Esophagus muscularis mucosa (tissue), 4 donors: ENCODE measurements around the gene MMP7.

Experiments used
- EP300 ChIP-seq: sonication (generic); formaldehyde crosslinking; IDR thresholded peaks from one replicate; pipeline ENCODE4 v1.6.1; 2017; ENCODE audit warnings: antibody characterized with exemption
- POLR2A ChIP-seq: fragments of 450-650 bp; IDR thresholded peaks from one replicate; pipeline ENCODE4 v1.6.1; 2017; ENCODE audit warnings: antibody characterized with exemption, moderate library complexity, mild to moderate bottlenecking, low read depth
- POLR2AphosphoS5 ChIP-seq, 2 donors: sonication (generic); formaldehyde crosslinking; IDR thresholded peaks; one replicate each; pipeline ENCODE4 v1.6.1; 2017; ENCODE audit warnings: antibody characterized with exemption in 2 of 2
- TF ChIP-seq, protein P1 (sequence below), 3 experiments: fragments of 200-600 bp in 2 of 3; fragments of 450-650 bp in 1 of 3; sonication (generic) in 2 of 3; IDR thresholded peaks; one replicate each; pipeline ENCODE4 v1.5.1; 2017 to 2019; ENCODE audit warnings: antibody characterized with exemption in 3 of 3, mild to moderate bottlenecking in 2 of 3, moderate library complexity in 1 of 3

DNA sequence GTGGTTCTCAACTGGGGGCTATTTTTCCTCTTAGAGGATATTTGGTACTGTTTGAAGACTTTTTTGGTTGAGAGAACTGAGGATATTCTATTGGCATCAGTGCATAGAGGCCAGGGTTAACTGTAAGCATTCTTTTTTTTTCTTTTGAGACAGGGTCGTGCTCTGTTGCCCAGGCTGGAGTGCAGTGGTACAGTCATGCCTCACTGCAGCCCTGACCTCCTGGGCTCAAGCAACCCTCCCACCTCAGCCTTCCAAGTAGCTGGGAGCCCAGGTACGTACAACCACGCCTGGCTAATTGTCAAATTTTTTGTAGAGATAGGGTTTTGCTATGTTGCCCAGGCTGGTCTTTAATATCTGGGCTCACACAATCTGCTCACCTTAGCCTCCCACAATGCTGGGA lies 12.9 kb downstream of the MMP7 start:
- TF ChIP-seq, protein P1, sequence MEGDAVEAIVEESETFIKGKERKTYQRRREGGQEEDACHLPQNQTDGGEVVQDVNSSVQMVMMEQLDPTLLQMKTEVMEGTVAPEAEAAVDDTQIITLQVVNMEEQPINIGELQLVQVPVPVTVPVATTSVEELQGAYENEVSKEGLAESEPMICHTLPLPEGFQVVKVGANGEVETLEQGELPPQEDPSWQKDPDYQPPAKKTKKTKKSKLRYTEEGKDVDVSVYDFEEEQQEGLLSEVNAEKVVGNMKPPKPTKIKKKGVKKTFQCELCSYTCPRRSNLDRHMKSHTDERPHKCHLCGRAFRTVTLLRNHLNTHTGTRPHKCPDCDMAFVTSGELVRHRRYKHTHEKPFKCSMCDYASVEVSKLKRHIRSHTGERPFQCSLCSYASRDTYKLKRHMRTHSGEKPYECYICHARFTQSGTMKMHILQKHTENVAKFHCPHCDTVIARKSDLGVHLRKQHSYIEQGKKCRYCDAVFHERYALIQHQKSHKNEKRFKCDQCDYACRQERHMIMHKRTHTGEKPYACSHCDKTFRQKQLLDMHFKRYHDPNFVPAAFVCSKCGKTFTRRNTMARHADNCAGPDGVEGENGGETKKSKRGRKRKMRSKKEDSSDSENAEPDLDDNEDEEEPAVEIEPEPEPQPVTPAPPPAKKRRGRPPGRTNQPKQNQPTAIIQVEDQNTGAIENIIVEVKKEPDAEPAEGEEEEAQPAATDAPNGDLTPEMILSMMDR (IDR thresholded peaks at IDR 0.05) = no peak
- TF ChIP-seq EP300 (no peak), POLR2A (no peak), POLR2AphosphoS5 (IDR thresholded peaks at IDR 0.05) (no peak)
